LNCaP clone FGC (cell line): ENCODE measurements around the gene FBXW4.

Source experiments
- DNase-seq: peaks from one replicate; pipeline ENCODE4 v3.0.0-alpha.2; 2011; ENCODE audit warnings: low read depth
- H3K4me3 ChIP-seq: 2 replicates; pipeline ENCODE4 v1.5.1; 2011; ENCODE audit warnings: mild to moderate bottlenecking, low read depth, low read length, control low read depth
- TF ChIP-seq, protein P1 (sequence below): IDR thresholded peaks from 2 replicates; pipeline ENCODE4 v1.5.1; 2012; ENCODE audit warnings: mild to moderate bottlenecking; ENCODE audit not compliant: control insufficient read depth, insufficient read depth; ENCODE audit errors: extremely low read depth

FBXW4 gene

DNA sequence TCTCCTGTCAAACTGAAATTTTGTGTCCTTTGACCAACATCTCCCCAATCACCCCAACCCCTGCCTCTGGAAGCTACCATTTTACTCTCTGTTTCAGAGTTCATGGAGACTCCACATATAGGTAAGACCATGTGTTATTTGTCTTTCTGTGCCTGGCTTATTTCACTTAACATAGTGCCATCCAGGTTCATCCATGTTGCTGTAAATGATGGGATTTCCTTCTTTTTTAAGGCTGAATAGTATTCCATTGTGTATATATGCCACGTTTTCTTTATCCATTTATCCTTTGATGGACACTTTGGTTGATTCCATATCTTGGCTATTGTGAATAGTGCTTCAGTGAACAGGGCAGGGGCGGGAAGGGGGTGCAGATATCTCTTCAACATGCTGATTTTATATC is 18.0 kb upstream of the FBXW4 start:
- no peak for DNase-seq
- H3K4me3 ChIP-seq = no peak overlapping the region
- TF ChIP-seq, protein P1, sequence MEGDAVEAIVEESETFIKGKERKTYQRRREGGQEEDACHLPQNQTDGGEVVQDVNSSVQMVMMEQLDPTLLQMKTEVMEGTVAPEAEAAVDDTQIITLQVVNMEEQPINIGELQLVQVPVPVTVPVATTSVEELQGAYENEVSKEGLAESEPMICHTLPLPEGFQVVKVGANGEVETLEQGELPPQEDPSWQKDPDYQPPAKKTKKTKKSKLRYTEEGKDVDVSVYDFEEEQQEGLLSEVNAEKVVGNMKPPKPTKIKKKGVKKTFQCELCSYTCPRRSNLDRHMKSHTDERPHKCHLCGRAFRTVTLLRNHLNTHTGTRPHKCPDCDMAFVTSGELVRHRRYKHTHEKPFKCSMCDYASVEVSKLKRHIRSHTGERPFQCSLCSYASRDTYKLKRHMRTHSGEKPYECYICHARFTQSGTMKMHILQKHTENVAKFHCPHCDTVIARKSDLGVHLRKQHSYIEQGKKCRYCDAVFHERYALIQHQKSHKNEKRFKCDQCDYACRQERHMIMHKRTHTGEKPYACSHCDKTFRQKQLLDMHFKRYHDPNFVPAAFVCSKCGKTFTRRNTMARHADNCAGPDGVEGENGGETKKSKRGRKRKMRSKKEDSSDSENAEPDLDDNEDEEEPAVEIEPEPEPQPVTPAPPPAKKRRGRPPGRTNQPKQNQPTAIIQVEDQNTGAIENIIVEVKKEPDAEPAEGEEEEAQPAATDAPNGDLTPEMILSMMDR = no peak

DNA sequence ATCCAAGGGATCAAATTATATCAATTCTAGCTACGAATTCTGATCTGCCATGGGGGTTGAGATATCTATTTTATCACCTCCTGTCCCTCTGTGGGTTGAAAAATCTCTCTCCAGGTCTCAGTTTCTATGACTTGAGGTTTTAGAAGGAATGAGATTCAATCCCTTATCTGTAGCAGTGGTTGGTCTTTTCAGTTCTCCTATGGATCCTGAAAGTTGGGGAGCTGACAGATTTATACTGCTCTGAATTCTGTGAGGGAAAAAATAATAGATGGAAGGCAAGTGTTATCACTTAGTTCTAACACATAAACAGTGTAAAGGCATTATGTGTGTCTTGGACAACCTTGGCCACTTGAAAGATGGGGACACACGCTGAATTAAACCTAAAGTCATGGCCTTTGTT is 15.8 kb upstream of the FBXW4 start:
- DNase-seq = no peak
- TF ChIP-seq, protein P1 = no peak
- no peak overlapping the region for H3K4me3 ChIP-seq

DNA sequence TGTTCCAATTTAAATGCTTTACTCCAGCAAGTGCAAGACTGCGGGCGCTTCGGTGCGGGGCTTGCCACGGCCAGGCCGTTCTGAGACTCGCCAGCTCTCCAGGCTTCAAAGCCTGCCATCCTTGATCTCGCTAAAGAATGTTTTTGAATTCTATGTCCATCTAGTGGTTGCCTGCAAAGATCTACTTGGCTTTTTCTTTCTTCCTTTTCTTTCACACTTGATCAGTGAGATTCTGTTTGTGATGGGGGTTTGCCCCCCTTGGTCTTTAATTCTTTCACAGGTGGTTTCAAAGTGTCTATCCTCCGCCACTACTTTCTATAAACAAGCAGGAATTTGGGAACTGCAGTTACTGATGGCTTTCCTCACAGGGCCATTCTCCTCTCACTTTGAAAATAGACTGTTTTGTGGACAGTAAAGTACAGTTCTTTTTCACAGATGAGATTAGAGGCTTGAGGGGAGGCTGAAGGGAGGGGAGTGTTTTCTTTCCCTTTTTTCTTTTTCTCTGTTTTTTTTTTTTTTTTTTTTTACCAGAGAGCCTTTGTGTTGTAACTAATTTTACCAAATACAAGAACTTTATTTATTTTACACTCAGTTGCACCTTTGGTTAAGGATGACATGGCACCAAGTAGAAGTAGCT is 15.2 kb upstream of the FBXW4 start:
- no peak overlapping the region for H3K4me3 ChIP-seq
- TF ChIP-seq, protein P1 = no peak
- DNase-seq = no peak

DNA sequence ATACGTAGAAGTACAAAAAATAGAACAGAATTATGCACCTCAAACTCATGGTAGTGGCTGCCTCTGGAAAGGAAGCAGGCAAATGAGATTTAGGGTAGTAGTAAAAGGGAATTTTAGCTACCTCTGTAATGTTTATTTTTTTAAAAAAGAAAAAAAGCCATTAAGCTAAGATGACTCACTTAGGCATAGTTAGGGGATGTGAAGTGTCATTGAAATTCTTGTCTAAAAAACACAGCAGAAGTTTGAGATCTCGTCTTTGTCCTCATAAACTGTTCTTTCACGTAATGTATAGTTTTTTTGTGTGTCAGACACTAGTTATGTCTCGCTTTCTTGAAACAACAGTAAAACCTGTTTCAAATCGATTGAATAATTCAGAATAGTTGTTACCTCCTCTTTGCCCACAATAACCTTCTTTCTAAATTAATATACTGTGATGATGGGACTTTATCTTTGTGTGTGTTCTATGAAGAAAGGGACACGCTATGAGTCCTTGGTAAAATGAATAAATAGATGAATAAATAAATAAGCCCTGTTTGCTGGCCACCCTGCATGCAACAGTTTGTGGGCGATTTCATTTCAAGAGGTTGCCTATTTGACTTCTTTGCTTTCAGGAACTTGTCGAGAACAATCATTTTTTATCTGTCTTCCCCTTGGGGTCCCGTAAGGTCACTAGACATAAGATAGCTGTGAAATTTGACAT is 14.5 kb upstream of the FBXW4 start:
- no peak for DNase-seq
- TF ChIP-seq, protein P1 = no peak
- H3K4me3 ChIP-seq = no peak overlapping the region

DNA sequence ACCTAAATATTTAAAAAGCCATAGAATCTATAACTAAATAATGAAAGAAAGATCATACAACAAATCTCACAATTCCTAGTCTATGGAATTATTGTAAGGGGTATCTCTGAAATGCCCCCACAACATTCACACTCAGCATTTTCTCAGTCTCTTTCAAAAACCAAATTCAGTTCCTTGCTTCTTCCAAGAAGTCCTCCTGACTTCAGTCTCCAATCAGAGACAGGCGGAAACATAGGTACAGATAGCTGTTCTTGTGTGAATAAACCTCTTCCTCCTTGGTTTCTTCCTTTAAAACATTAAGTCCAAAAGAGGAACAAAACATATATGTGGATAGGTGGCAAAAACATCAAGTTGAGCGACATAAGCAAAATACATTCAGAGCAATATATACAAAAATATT is 13.9 kb upstream of the FBXW4 start:
- TF ChIP-seq, protein P1 = no peak
- DNase-seq = no peak
- H3K4me3 ChIP-seq = no peak overlapping the region

DNA sequence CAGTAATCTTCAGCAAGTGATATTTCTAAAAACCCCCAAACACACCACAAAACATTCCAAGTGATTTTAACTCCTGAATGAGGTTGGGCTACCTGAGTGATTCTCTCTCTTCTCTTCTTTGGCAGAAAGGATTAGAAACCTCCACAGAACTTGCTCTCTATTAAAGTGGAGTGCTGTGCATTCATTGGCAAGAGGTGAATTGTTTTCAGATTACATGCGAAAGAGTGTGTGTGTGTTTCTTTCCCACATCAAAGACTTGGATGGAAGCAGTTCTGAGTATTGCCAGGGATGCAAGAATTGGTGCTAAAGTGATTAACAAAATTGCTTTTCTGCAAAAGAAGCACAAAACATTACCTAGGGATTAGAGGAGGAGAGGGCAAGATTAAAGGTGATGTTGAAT is 13.1 kb upstream of the FBXW4 start:
- no peak for DNase-seq
- TF ChIP-seq, protein P1 = no peak
- no peak overlapping the region for H3K4me3 ChIP-seq

DNA sequence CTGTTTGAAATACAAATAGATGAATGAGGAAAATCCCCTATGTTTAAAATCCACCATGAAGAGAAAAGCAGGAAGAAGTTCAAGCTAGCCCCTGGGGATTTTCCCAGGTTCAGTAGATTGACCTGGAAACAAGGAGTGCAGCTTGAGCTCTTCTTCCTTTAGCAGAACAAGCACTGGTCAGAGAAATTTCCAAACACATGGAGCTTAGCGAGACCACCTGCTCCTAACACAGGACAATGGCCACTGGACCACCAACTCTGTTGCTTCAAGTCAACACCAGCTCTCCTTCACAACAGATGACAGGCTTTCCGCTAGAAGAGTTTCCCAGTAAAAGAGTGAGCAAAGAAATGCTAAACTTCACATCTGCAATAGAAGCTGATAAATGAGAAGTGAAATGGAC is 9.4 kb upstream of the FBXW4 start:
- DNase-seq = no peak
- TF ChIP-seq, protein P1 = no peak
- no peak overlapping the region for H3K4me3 ChIP-seq
